ENCODE data around the gene FAM184B. TPM values are rescaled to one million over a fixed set of nuclear protein-coding genes. Genes with fewer than 3 reads are reported as not detected.

Gene FAM184B
- total RNA-seq, 1 donor from 2014 or later = 0.08 TPM

- H3K9me3 Mint-ChIP-seq (ENCODE audit: unreplicated experiment) = no peaks in the 10 kb centered on the region
- H3K4me1 Mint-ChIP-seq (ENCODE audit: unreplicated experiment) = no peaks in the 10 kb centered on the region
- TF ChIP-seq CTCF (IDR thresholded peaks at IDR 0.05; ENCODE audit: unreplicated experiment) = no peak
- H3K27me3 Mint-ChIP-seq (ENCODE audit: unreplicated experiment) = peaks cover 2% of the 10 kb centered on the region
- H3K27ac Mint-ChIP-seq (ENCODE audit: unreplicated experiment) = no peak overlapping the region
- H3K4me3 Mint-ChIP-seq (ENCODE audit: unreplicated experiment) = no peak overlapping the region
- DNase-seq (ENCODE audit: low spot score) = no peak
- H3K36me3 Mint-ChIP-seq (ENCODE audit: low read depth, unreplicated experiment) = no peaks in the 10 kb centered on the region
Measured at GRCh38 chr4:17740702-17741101, 40.7 kb downstream of the FAM184B start.

GRCh38 chr4:17736484-17736883, 44.9 kb downstream of the FAM184B start:
- no peak for TF ChIP-seq CTCF (IDR thresholded peaks at IDR 0.05; ENCODE audit: unreplicated experiment)
- no peaks in the 10 kb centered on the region for H3K4me1 Mint-ChIP-seq (ENCODE audit: unreplicated experiment)
- DNase-seq (ENCODE audit: low spot score) = no peak
- H3K4me3 Mint-ChIP-seq (ENCODE audit: unreplicated experiment) = no peak overlapping the region
- H3K27ac Mint-ChIP-seq (ENCODE audit: unreplicated experiment) = no peak overlapping the region
- H3K36me3 Mint-ChIP-seq (ENCODE audit: low read depth, unreplicated experiment) = no peaks in the 10 kb centered on the region
- H3K9me3 Mint-ChIP-seq (ENCODE audit: unreplicated experiment) = no peaks in the 10 kb centered on the region
- H3K27me3 Mint-ChIP-seq (ENCODE audit: unreplicated experiment) = no peaks in the 10 kb centered on the region

- Mint-ChIP-seq H3K36me3 (ENCODE audit: low read depth, unreplicated experiment) (peaks cover 13% of the 10 kb centered on the region), H3K9me3 (ENCODE audit: unreplicated experiment) (peaks cover 9% of the 10 kb centered on the region), H3K27me3 (ENCODE audit: unreplicated experiment) (no peaks in the 10 kb centered on the region), H3K4me3 (ENCODE audit: unreplicated experiment) (no peak overlapping the region), H3K4me1 (ENCODE audit: unreplicated experiment) (no peaks in the 10 kb centered on the region), H3K27ac (ENCODE audit: unreplicated experiment) (no peak overlapping the region)
- no peak for DNase-seq (ENCODE audit: low spot score)
- no peak for TF ChIP-seq CTCF (IDR thresholded peaks at IDR 0.05; ENCODE audit: unreplicated experiment)
Measured at GRCh38 chr4:17726911-17727310, 54.5 kb downstream of the FAM184B start.

- no peak for TF ChIP-seq CTCF (IDR thresholded peaks at IDR 0.05; ENCODE audit: unreplicated experiment)
- H3K27ac Mint-ChIP-seq (ENCODE audit: unreplicated experiment) = no peak overlapping the region
- H3K4me1 Mint-ChIP-seq (ENCODE audit: unreplicated experiment) = no peaks in the 10 kb centered on the region
- no peaks in the 10 kb centered on the region for H3K27me3 Mint-ChIP-seq (ENCODE audit: unreplicated experiment)
- no peak overlapping the region for H3K4me3 Mint-ChIP-seq (ENCODE audit: unreplicated experiment)
- no peak for DNase-seq (ENCODE audit: low spot score)
- H3K9me3 Mint-ChIP-seq (ENCODE audit: unreplicated experiment) = peaks cover 9% of the 10 kb centered on the region
- peaks cover 13% of the 10 kb centered on the region for H3K36me3 Mint-ChIP-seq (ENCODE audit: low read depth, unreplicated experiment)
Measured at GRCh38 chr4:17723648-17724047, 57.8 kb downstream of the FAM184B start.

GRCh38 chr4:17722356-17722700, 59.1 kb downstream of the FAM184B start:
- H3K9me3 Mint-ChIP-seq (ENCODE audit: unreplicated experiment) = no peaks in the 10 kb centered on the region
- H3K4me1 Mint-ChIP-seq (ENCODE audit: unreplicated experiment) = no peaks in the 10 kb centered on the region
- peaks cover under 1% of the 10 kb centered on the region for H3K36me3 Mint-ChIP-seq (ENCODE audit: low read depth, unreplicated experiment)
- TF ChIP-seq CTCF (IDR thresholded peaks at IDR 0.05; ENCODE audit: unreplicated experiment) = no peak
- H3K4me3 Mint-ChIP-seq (ENCODE audit: unreplicated experiment) = no peak overlapping the region
- H3K27ac Mint-ChIP-seq (ENCODE audit: unreplicated experiment) = no peak overlapping the region
- no peak for DNase-seq (ENCODE audit: low spot score)
- no peaks in the 10 kb centered on the region for H3K27me3 Mint-ChIP-seq (ENCODE audit: unreplicated experiment)
